GM18505 (cell line): Measurements from ENCODE around the gene CD96.

Experiments
- ATAC-seq: cut with Tn5 transposase; IDR thresholded peaks from one replicate; pipeline ENCODE4 v1.9.1; 2021; ENCODE audit not compliant: unreplicated experiment
- POLR2A ChIP-seq: IDR thresholded peaks from 4 replicates; pipeline ENCODE4 v1.6.1; 2011; ENCODE audit warnings: borderline replicate concordance; ENCODE audit not compliant: insufficient read depth, insufficient read length; ENCODE audit errors: extremely low read depth

The CD96 gene

DNA sequence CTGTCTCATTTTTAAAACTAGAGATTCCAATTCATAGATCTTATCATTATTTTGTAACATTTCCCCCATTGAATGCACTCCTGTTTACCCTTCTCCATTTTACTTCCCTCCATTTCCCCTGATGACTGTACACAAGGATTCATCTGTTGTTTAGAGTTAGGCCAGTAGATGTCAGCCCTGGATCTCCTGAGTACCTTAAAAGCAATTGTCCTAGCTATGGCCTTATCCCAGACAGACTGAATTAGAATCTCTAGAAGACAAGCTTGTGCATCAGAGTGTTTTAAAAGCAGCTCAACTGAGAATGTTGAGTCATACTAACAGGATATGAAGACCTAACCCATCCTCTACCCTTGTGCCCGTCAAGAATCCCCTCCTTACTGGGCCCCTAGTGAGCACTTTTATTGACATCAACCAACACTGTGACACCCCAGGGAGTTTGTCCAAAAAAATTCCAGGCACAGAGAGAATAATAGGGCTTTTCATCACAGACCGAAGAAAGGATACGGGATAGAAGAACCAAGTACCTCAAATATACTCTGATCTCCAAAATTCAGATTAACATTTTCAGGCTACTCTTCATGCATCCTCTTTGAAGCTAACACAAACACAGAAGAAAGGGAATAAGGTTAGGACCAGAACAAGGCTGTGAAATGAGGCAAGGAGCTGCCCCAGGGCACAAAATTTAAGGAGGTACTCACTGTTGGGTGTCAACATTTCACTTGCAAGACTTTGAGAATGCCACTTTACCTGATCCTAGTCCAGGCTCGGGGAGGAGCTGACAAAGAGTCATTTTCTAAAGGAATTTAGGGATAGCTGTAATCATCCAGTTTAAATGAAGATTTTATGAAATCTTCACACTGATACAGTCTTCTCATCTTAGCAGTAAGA lies 36.0 kb downstream of the CD96 start:
- peak; percentile 96 for ATAC-seq
- TF ChIP-seq POLR2A: no peak

- TF ChIP-seq POLR2A: no peak
- ATAC-seq: no peak
These were observed 36.9 kb downstream of the CD96 start for GRCh38 chr3:111578867-111579266.

DNA sequence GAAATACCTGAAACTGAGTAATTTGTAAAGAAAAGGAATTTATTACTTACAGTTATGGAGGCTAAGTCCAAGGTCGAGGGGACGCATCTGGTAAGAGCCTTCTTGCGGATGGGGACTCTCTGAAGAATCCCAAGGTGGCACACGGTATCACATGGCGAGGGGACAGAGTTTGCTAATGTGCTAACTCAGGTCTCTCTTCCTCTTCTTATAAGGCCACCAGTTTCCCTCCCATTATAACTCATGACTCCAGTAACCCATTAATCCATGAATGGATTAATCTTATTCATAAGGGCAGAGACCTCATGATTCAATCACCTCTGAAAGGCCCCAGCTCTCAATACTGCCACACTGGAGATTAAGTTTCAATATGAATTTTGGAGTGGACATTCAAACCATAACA lies 37.5 kb downstream of the CD96 start:
- ATAC-seq: no peak
- no peak for TF ChIP-seq POLR2A

DNA sequence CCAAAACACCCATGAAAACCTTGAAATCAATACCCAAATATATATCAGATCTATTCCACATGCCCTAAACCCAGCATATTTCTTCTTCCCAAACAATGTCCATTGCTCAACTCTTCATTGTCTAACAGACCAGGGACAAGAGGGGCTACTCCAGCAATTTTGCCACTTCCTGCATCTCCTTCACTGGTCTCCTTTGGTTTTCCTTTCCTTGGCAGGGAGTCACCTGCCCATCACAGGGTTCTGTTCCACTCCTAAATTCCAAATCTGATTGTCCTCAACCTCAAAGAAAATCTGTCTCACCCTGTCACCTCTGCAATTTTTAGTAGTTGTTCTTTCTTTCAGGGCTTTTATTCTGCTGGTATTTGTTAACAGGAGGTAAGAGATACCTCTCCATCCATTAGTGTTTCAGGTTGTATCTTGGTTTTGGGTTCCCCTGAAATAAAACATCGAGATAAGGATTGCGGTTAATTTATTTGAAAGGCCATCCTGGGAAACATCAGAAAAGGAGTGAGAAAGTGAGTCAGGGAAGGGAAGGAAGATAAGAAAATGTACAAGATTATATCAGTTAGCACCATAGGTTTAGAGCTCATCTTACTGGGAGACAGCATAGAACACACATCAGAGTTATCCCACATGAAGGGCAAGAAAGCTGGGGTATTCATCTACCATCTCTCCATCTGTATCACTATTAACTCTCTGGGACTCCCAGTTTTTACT lies 39.6 kb downstream of the CD96 start:
- no peak for ATAC-seq
- TF ChIP-seq POLR2A: no peak

GRCh38 chr3:111582120-111582474 lies 40.1 kb downstream of the CD96 start:
- ATAC-seq: no peak

GRCh38 chr3:111584744-111585143 lies 42.7 kb downstream of the CD96 start:
- ATAC-seq: no peak
- TF ChIP-seq POLR2A: no peak

More at GRCh38 chr3:111582120-111582474, 40.1 kb downstream of the CD96 start:
- no peak for TF ChIP-seq POLR2A

GRCh38 chr3:111585217-111585616 lies 43.2 kb downstream of the CD96 start:
- no peak for TF ChIP-seq POLR2A
- no peak for ATAC-seq

DNA sequence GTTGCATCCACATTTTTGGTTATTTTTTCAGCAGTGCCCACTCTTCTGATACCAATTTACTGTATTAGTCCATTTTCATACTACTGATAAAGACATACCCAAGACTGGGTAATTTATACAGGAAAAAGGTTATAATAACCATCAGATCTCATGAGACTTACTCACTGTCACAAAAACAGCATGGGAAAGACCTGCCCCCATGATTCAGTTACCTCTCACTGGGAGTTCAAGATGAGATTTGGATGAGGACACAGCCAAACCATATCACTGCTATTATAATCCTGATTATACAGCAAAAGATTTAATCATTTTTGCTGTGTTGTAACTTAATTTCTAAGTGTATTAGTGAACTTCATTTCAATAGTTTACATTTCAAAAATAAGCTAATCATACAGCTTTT lies 46.5 kb downstream of the CD96 start:
- ATAC-seq: no peak
- TF ChIP-seq POLR2A: no peak

- TF ChIP-seq POLR2A: no peak
- ATAC-seq: no peak
These were observed 47.5 kb downstream of the CD96 start for GRCh38 chr3:111589303-111590142.

DNA sequence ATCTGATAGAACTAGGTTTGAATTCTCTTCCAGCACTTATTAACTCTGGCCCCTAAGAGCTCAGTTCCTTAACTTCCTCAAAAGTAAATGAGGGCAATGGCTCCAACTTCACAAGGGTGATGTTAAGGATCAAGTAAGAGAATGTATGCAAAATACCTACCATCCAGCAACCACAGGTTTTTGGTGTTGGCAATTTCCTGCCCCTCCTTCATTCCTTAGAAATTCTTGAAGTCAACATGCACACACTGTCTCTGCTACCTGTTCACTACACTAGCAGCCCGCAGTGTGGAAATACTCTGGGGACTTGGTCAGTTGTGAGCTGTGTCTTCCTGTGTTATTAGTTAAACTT lies 48.1 kb downstream of the CD96 start:
- ATAC-seq: no peak
- TF ChIP-seq POLR2A: no peak

- TF ChIP-seq POLR2A: no peak
- no peak for ATAC-seq
These were observed 49.6 kb downstream of the CD96 start for GRCh38 chr3:111591555-111591954.

DNA sequence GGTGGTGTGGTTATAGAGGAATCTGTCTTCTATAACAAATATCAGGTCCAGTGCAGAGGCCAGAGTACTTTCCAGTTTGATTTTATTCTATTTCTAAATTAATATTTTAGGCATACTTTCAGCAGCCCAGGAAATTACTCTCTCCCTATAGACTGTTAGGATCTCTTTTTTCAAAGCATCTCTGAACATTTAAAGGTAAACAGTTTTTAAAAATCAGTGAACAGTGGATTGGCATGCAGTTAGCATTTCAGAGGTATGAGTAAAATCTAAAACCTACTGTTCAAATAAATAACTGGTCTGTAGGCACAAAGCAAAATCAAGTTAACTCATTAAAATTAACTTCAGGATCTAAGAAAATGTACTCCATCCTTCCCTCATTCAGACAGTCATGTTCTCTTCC lies 50.1 kb downstream of the CD96 start:
- no peak for TF ChIP-seq POLR2A
- no peak for ATAC-seq

GRCh38 chr3:111592936-111593335 lies 50.9 kb downstream of the CD96 start:
- TF ChIP-seq POLR2A: no peak
- ATAC-seq: no peak

DNA sequence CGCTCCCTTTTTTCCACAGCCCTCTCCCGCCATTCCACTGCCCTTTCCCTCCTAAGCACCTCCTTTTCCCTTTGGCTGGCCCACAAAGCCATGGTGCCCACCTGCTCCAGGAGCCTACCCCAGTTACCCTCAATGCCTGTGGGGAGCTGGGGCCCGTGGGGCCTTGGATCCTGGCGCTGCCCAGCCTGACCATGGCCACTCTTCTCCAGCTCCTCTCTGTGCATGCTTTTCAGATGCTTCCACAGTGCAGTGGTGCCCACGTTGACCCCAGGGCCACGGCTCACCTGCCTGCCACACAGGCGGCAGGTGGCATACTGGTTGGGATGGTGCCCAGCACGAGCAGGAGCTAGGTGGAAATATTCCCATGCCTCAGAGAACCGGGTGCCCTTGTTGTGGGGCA lies 51.7 kb downstream of the CD96 start:
- ATAC-seq: no peak

GRCh38 chr3:111594205-111594604 lies 52.2 kb downstream of the CD96 start:
- ATAC-seq: peak; percentile 70
- no peak for TF ChIP-seq POLR2A

More for the DNA sequence above, 51.7 kb downstream of the CD96 start:
- TF ChIP-seq POLR2A: no peak
